ENCODE data around the gene LRRFIP1.

DNA sequence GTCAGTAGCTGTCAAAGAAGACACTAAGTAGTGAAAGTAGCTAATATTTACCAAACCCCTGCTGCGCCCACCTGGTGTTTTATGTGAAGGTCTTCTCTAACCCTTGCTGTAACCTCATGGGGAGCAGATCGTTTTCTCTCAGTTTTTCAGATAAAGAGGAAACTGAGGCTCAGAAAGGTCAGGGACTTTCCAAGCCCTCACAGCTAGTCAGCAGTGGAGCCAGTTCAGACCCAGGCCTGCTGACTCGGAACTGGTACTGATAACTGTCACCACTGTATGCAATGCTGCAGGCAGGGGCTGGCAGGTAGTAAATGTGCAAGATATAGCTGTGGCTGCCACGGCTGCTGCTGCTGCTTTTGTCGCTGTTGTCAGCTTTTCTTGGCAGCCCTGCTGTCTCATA, 69.1 kb downstream of the LRRFIP1 start:
- TF ChIP-seq CTCF (IDR thresholded peaks at IDR 0.05; ENCODE audit: borderline replicate concordance, extremely low read depth, low read length, poor library complexity, severe bottlenecking) (no peak), EZH2 (IDR thresholded peaks at IDR 0.05; ENCODE audit: borderline replicate concordance, low read depth, low read length, severe bottlenecking) (no peak)
